GM19395 (cell line): Measurements from ENCODE around the gene NCF2.

Experiments
- ATAC-seq: cut with Tn5 transposase; IDR thresholded peaks from one replicate; pipeline ENCODE4 v1.9.1; 2021; ENCODE audit warnings: mild to moderate bottlenecking, moderate library complexity; ENCODE audit not compliant: unreplicated experiment

The NCF2 gene

DNA sequence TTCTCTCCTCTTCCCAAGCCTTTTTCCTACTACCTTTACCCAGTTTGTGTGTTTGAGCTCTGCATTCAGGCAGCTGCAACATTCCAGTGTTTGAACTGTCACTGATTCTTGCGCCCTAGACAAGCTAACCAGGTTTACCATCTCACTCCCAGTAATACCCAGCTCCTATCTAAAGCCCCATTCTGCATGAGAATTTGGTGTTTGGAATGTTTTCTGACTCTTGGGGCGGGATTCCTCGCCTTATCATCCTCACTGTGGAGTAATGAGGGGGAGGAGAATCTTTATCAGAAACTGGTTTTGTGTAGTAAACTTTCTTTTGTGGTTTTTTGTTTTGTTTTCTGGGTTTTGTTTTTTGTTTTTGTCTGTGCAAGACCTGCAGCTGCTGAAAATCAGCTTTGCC, 36.5 kb downstream of the NCF2 start:
- no peak for ATAC-seq

DNA sequence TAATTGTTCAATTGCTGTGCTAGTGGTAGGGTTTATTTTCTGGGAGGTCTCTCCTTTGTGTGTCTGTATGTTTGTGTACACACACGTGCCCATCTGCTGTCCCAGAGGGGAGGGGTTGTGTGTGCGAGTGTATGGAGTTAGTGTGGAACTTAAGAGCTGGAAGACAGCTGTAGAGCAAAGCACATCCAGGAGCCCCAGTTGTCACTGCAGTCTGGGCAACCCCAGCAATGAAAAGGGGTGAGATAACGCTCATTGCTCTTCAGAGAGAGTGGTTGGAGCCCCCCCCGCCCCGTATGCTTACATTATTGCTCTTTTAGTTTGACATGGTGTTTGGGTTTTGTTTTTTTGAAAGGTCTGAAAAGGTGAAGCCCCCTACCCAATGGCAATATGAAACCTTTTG, 36.9 kb downstream of the NCF2 start:
- ATAC-seq: no peak

DNA sequence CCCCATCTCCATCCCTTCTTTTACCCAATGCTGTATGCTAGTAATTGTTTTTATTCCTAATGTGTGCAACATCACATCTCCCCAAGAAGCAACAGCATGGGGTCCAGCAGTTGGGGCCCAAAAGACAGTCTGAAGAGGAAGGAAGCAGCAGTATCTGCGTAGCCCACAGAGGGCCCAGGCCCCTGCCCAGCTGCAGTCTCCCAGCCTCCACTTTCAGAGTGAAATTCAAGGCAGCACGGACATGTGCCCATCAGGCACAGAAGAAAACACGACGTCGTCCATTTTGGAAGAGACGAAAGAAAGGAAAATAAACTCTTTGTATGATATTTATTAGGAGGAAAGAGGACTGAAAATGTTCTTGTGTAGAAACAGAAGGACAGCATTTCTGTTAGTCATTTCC, 37.4 kb downstream of the NCF2 start:
- no peak for ATAC-seq

GRCh38 chr1:183552441-183552840, 37.8 kb downstream of the NCF2 start:
- ATAC-seq: no peak

DNA sequence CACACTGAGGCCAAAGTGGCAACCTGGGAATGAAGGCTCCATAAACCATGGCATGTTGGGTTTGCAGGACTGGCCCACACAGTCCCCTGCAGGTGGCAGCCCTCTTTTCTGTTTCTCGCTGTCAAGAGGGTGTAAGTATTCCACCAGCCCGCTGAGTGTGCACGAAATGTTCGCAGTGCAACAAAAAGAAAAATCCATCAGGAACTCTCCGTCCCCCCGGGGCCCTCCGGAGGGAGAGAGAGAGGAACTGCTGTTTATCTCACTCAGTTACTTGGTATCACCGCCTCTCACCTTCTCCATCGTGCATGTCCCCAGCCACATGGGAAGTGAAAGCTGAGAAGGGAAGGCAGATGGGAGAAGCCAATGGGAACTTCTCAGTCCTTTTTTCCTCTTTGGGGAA, 38.3 kb downstream of the NCF2 start:
- ATAC-seq: no peak

DNA sequence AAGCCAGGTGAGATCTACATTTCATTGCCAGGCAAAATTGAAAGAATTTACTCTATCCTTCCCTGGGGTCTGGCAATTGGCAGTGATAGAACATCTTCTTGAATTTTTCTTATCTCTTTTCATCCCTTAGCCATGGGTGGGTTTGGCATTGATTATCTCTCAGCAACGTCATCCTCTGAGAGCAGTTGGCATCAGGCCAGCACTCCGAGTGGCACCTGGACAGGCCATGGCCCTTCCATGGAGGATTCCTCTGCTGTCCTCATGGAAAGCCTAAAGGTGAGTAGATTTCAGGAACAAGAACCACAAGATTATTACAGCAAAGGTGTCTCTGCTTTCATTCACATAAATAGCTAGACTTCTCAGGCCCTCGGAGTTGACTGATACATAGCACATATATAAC, 39.3 kb downstream of the NCF2 start:
- no peak for ATAC-seq

DNA sequence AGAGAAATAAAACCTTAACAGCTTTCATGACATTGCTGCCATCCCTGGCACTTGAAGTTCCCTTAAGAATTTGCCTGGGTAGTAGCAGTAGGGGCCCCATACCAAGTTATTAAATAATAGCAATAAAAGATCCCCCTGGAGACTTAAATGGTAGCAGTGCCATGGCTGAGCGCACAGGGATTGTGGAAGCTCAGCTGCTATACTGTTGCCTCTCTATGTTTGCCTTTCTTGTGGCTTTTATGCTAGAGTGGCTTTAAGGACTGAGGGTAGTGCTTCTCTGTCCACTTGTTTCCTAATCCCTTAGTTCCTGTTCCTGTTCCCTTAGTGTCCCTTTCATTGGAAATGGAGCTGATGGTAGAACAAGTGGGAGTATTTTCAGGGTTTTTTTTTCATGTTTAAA, 42.1 kb downstream of the NCF2 start:
- ATAC-seq: no peak

DNA sequence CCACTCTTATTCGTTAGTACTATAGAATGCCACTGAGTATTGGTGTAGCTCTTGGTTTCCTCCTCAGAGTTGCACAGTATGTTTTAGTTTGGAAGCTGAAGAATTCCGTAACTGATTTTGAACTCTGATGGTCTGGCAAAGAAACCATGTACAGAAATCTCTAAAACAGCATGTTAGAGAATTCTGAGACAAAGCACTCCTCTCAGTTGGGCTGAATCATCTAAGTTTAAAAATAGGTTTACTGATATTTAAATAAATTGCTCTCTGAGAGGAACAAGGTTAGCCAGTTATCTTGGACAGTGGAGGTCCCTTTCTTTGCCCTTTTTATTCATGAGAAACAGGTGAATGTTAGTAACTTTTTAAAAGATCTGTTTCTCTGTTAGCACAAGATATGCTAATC, 43.8 kb downstream of the NCF2 start:
- ATAC-seq: no peak

DNA sequence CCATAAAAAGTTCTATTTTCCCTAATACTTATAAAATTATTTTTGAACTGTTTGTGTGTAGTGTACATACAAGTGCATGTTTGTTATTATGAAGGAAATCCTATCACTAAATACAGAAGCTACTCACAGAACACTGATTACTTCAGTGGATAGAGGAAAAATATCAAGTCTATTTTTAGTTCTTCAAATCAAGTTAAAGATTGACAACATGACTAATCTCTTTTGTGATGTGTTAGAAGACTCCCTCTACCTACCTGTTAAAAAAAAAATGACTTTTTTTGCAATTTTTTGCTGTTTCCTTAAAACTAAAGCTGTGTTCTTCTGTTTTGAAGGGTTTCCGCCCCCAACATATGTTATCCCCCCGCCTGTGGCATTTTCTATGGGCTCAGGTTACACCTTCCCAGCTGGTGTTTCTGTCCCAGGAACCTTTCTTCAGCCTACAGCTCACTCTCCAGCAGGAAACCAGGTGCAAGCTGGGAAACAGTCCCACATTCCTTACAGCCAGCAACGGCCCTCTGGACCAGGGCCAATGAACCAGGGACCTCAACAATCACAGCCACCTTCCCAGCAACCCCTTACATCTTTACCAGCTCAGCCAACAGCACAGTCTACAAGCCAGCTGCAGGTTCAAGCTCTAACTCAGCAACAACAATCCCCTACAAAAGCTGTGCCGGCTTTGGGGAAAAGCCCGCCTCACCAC, 45.5 kb downstream of the NCF2 start:
- no peak for ATAC-seq

DNA sequence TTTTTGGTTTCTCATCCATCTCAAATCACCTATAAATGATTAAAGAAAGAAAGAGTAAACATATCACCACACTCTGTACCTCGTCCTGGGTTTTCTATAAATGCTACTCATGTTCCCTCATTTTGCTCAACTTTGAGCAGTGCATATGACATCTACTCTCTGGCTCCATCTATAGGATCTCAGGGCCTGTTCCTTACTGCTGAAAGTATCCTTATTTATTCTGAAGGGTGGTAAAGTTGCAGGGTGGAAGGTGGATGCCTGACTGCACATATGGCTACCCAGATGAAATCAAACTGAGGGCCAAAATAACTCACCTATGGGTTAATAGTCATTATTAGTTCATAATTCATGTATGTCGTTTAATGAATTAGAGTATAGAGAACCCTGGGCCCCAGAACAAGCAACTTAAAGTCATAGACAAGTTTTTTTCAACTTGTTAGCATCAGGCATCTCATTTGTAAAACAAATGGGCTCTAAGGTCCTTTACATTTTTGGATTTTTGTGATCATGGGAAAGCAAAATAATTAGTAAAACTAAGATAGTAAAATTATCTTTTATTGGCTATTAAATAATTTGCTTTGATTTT, 46.5 kb downstream of the NCF2 start:
- peak; percentile 50 for ATAC-seq

DNA sequence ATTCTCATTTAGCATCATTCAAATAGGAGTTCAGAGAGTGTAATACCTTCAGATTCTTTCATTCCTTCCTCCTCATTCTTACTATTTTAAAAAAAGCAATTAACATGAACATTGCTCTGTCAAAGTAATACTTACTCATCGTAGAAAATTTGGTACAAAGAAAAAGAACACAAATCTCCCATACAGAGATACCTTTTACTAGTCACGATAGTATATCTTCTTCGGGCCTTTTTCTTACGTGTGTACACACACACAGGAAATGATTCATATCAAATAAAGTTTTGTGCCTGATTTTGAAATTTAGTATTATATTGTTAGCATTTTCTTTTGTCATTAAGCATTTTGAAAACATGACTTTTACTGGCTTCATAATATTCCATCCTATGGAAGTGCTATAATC, 52.9 kb downstream of the NCF2 start:
- no peak for ATAC-seq

DNA sequence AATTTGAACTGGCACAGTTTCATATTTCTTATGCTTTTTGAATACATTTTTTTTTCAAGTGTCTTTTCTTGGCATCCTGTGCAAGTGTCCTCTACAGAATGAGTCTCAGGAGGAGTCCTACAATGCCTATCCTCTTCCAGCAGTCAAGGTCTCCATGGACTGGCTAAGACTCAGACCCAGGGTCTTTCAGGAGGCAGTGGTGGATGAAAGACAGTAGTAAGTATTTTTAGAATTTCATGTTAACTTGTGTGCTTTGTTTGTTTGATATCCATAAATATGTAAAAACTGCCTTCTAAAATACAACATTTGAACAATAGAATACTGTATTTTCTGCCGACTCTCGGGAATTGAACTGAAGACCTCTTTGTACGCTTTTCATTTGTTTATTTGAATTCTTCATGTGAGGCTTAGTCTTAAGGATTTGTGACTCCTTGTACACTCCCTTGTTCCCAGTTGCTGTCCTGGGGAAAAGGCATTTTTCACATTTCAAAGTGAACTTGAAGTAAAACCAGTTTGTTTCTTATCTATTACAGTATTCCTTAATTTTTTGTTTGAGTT, 56.6 kb downstream of the NCF2 start:
- ATAC-seq: no peak

DNA sequence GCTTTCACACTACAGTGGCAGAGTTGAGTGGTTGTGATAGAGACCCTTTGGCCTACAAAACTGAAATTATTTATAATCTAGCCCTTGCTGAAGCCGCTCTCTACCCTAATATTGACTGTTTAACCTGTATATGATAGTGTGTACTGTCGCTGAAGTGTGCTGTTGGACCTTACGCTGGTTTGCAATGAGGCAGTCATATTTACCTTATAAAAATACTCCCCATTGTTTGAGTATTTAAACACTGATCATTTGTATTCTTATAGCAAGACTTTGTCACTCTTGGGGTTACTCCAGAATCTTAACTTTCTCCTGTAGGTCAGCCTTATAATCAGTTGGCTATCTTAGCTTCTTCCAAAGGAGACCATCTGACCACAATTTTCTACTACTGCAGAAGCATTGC, 61.7 kb downstream of the NCF2 start:
- ATAC-seq: no peak

GRCh38 chr1:183522104-183522503, 68.2 kb downstream of the NCF2 start:
- ATAC-seq: no peak

DNA sequence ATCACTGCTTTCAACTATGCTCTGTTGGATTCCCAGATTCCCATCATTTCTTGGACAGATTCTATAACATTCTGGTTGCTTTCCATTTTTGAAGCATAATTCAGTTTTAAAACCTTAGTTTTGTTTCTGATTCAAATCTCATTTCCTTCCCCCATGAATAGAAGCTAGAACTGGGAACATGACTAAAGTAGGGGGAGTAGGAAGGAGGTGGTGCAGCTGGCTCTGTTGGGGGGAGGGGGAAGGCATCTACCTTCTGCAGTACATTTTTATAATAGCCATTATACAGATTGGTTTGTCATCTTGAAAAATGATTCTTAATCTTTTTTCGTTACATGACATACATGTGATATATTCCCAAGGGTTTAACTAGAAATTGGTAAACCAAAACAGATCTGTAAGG, 69.9 kb downstream of the NCF2 start:
- no peak for ATAC-seq

- ATAC-seq: no peak
These were observed 72.9 kb downstream of the NCF2 start for GRCh38 chr1:183517401-183517800.

GRCh38 chr1:183516725-183517124, 73.5 kb downstream of the NCF2 start:
- no peak for ATAC-seq

DNA sequence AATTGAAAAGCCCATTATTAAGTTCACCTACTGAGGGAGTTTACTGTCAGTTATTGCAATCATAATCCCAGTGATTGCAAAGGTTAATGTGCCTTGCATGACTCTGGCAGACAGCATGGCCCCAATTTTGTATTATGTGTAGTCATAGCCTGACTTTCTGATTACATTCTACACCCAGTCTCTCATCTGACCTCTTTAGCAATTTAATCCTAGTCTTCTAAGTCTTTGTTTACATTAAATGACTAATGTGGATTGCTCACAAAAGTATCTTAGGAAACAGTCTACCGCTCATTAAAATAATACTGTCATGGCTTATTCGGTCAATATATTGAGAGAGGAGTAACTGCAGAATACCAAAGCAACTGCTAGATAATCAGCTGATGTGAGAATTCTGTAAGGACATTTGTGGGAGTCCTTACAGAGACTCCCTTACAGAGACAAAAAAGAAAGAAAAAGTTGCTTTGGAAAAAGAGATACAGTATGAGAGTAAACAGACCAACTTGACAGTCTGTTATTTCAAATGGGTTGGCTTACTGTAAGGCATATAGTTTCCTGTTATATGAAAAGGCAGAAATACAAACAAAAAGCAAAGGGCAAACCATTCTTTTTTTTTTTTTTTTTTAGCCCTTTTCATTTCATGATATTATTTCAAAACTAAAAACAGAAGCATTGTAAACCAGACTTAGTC, 75.1 kb downstream of the NCF2 start:
- no peak for ATAC-seq

DNA sequence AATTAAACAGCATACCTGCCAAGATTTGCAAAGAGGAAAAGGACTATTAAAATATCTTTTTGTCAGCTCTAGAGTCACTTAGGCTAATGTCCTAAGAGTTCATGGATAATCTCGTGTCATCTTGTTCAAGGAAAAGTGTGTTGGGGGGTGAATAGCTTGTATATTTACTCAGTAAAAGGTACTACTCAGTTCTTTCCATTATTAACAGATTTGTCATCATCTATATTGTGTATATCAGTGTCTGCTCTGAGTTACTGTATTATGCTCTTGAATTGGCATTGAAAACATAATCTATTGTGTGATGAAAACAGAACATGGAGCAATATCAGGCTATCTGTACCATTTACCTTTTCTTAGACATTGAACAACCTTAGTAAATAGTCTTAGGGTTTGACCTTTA, 76.0 kb downstream of the NCF2 start:
- no peak for ATAC-seq

DNA sequence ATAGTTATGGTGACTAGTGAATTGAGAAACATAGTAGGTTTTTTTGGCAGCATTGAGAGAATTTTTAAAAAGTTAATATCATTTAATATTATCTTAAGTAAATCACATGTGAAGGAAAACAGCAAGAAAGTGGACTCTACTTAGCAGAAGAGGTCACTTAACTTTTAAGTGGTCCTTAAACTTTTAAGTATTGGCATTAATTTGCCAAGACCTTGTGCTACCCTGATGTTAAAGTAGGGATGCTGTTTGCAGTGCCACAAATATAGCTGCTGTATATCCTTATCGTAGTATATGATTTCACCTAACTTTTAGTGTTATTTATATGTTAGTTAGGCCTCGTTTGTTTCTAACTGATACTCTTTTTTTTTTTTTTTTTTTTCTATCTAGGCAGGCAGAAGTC, 77.8 kb downstream of the NCF2 start:
- no peak for ATAC-seq

GRCh38 chr1:183508694-183509093, 81.6 kb downstream of the NCF2 start:
- ATAC-seq: no peak

DNA sequence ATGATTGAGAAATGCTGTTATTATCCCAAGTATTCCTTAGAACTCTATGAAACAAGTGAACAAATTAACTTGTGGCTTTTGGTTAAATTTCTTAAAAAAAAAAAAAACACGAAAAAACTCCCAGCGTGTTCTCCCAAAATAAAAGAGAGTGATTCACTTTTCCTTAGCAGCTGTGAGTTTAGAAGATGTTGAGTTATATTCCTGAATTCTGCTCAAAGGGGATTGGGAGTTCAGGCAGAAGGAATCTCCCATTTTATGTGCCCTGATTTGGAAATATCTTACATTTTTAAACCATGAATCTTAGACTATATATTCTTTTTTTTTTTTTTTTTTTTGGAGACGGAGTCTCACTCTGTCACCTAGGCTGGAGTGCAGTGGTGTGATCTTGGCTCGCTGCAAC, 83.7 kb downstream of the NCF2 start:
- ATAC-seq: no peak
